HFFc6 (cell line): ENCODE results near the gene EXOC4. TPM values are rescaled to one million over a fixed set of nuclear protein-coding genes. Genes with fewer than 3 reads are reported as not detected.

ENCODE experiments used
- DNase-seq: peaks from one replicate; pipeline ENCODE4 v3.0.0-alpha.2; 2018
- H3K27ac Mint-ChIP-seq: 2 replicates; pipeline ENCODE4 v1.8.0; 2020; ENCODE audit warnings: mild to moderate bottlenecking, mixed read lengths
- H3K27me3 Mint-ChIP-seq: 2 replicates; pipeline ENCODE4 v1.8.0; 2021; ENCODE audit warnings: mild to moderate bottlenecking, moderate library complexity, mixed read lengths; ENCODE audit not compliant: insufficient read depth
- H3K36me3 Mint-ChIP-seq: 2 replicates; pipeline ENCODE4 v1.8.0; 2021; ENCODE audit warnings: low read depth, mixed read lengths
- H3K4me1 Mint-ChIP-seq: 2 replicates; pipeline ENCODE4 v1.8.0; 2020; ENCODE audit warnings: low read depth, mixed read lengths
- H3K4me3 Mint-ChIP-seq: 2 replicates; pipeline ENCODE4 v1.8.0; 2020; ENCODE audit warnings: mild to moderate bottlenecking, moderate library complexity, mixed read lengths
- H3K9me3 Mint-ChIP-seq: 2 replicates; pipeline ENCODE4 v1.8.0; 2020; ENCODE audit warnings: mild to moderate bottlenecking, mixed read lengths
- CTCF ChIP-seq: fragments of 200-600 bp; sonication (generic); IDR thresholded peaks from 2 replicates; pipeline ENCODE4 v1.5.0; 2021; ENCODE audit warnings: antibody characterized with exemption, mild to moderate bottlenecking
- total RNA-seq, 6 experiments: library from RNA; stranded (reverse); fragmentation: NEBNext Ultra II Directional; extraction: Animal tissue kit (Norgen Biotek cat#: 25700); gene quantifications; 2 replicates in 1 of 6; 3 replicates in 5 of 6; pipeline ENCODE4 v1.2.3, GENCODE V29; 2021

Gene EXOC4
- total RNA-seq, 6 experiments from 2014 or later: 57.6 to 67.6 (median 61.4) TPM

DNA sequence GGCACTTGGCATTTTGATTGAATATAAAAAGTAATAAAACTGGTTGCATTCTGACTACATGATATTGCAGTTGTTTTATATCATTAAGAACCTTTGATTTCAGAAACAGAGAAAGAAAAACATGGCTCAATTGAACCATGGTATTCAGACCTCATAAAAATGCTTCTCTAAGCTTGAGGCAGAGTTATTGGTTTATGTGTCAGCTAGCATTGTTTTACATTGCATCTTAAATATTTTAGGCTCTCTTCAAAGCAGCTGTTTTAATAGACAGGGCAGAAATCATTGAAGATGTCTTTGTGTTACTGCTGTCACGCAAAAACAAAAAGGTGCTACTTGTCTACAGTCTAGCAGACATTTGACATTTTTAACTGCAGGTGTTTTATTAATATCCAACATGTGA lies 299.2 kb downstream of the EXOC4 start:
- TF ChIP-seq CTCF: no peak
- no peaks in the 10 kb centered on the region for H3K9me3 Mint-ChIP-seq
- H3K27me3 Mint-ChIP-seq: no peaks in the 10 kb centered on the region
- H3K27ac Mint-ChIP-seq: no peak overlapping the region
- no peak for DNase-seq
- H3K4me3 Mint-ChIP-seq: no peak overlapping the region
- H3K4me1 Mint-ChIP-seq: no peaks in the 10 kb centered on the region; the same call in 1 of the 2 replicates
- peaks cover 5% of the 10 kb centered on the region; the same call in 1 of the 2 replicates for H3K36me3 Mint-ChIP-seq

DNA sequence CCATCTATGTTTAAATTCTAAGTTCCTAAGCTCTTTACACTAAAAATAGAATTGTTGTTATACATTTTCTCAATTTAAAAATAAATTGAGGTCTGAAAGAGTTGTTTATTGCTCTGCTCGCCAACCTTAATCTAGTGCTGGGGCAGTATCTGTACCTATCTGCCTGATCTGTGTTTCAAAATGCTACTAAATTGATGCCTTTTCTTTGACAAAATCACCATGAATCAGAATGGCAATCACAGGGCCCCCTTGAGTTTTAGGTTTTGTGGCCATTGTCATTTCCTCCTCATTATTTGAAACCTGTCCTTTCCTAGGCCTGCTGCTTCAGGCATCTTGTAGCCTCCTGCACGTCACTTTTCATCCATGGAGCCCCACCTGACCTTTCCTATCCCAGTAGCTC lies 301.5 kb downstream of the EXOC4 start:
- no peaks in the 10 kb centered on the region for H3K36me3 Mint-ChIP-seq

GRCh38 chr7:133556048-133556447 lies 303.2 kb downstream of the EXOC4 start:
- Mint-ChIP-seq H3K4me3 (no peak overlapping the region), H3K9me3 (no peaks in the 10 kb centered on the region), H3K4me1 (peaks cover 2% of the 10 kb centered on the region), H3K27ac (no peak overlapping the region), H3K27me3 (no peaks in the 10 kb centered on the region), H3K36me3 (no peaks in the 10 kb centered on the region)
- no peak for DNase-seq
- TF ChIP-seq CTCF: no peak

More for the DNA sequence above, 301.5 kb downstream of the EXOC4 start:
- TF ChIP-seq CTCF: no peak
- H3K4me1 Mint-ChIP-seq: no peaks in the 10 kb centered on the region; the same call in 1 of the 2 replicates
- H3K27me3 Mint-ChIP-seq: no peaks in the 10 kb centered on the region
- H3K27ac Mint-ChIP-seq: no peak overlapping the region
- no peaks in the 10 kb centered on the region for H3K9me3 Mint-ChIP-seq
- DNase-seq: no peak
- H3K4me3 Mint-ChIP-seq: no peak overlapping the region

GRCh38 chr7:133556553-133556952 lies 303.7 kb downstream of the EXOC4 start:
- Mint-ChIP-seq H3K36me3 (no peaks in the 10 kb centered on the region), H3K9me3 (no peaks in the 10 kb centered on the region), H3K27ac (no peak overlapping the region), H3K27me3 (no peaks in the 10 kb centered on the region), H3K4me1 (peaks cover 7% of the 10 kb centered on the region), H3K4me3 (no peak overlapping the region)
- no peak for DNase-seq
- TF ChIP-seq CTCF: no peak

- Mint-ChIP-seq H3K4me1 (peaks cover 46% of the 10 kb centered on the region), H3K4me3 (no peak overlapping the region), H3K36me3 (no peaks in the 10 kb centered on the region), H3K27me3 (peaks cover 2% of the 10 kb centered on the region; the same call in 1 of the 2 replicates), H3K9me3 (no peaks in the 10 kb centered on the region), H3K27ac (no peak overlapping the region)
- no peak for DNase-seq
- no peak for TF ChIP-seq CTCF
Observed at GRCh38 chr7:133560900-133561299, 308.0 kb downstream of the EXOC4 start.

DNA sequence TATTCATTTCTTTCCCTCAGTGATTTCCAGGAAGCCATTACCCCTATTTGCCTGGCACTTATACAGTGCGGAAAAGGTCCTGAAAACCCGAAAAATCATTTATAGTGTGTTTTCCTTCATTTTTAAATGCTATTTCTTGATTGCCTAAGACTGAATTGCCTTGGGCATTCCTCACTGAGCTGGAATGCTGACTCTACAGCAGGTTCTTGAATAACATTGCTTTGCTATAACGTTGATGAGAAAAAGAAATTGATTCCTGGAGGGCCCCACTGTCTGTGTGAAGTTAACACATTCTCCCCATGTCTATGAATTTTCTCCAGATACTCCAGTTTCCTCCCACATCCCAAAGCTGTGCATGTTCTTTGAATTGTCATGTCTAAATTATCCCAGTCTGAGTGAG lies 308.5 kb downstream of the EXOC4 start:
- DNase-seq: no peak
- H3K4me3 Mint-ChIP-seq: no peak overlapping the region
- no peaks in the 10 kb centered on the region for H3K9me3 Mint-ChIP-seq
- no peaks in the 10 kb centered on the region for H3K36me3 Mint-ChIP-seq
- H3K27me3 Mint-ChIP-seq: peaks cover 2% of the 10 kb centered on the region; the same call in 1 of the 2 replicates
- H3K4me1 Mint-ChIP-seq: peaks cover 51% of the 10 kb centered on the region
- no peak overlapping the region for H3K27ac Mint-ChIP-seq
- TF ChIP-seq CTCF: no peak
